ENCODE data around the gene KLF6. TPM values are rescaled to one million over a fixed set of nuclear protein-coding genes. Genes with fewer than 3 reads are reported as not detected.
A peak's percentile ranks its signal among the peaks of the same experiment; 100 is the strongest.

Gene KLF6
- total RNA-seq, 2 donors from 2014 or later, result 184 to 240 TPM

GRCh38 chr10:3782146-3782450, 2.9 kb downstream of the KLF6 start:
- Mint-ChIP-seq H3K27me3 (ENCODE audit: low read depth) (no peaks in the 10 kb centered on the region), H3K4me1 (ENCODE audit: low read depth) (peaks cover 76% of the 10 kb centered on the region), H3K27ac (peak overlapping the region; percentile 100), H3K36me3 (ENCODE audit: insufficient read depth in 2 of 2) (peaks cover 54 to 69% of the 10 kb centered on the region in 2 donors), H3K4me3 (peak overlapping the region; percentile 92 to 97), H3K9me3 (no peaks in the 10 kb centered on the region)
- no peak for DNase-seq
- no peak for ATAC-seq (replicated peaks in 1 of 2)

GRCh38 chr10:3781468-3782145, 3.4 kb downstream of the KLF6 start:
- ATAC-seq (replicated peaks in 1 of 2) (no peak), DNase-seq (peak; percentile 40 to 72)
- Mint-ChIP-seq H3K9me3 (no peaks in the 10 kb centered on the region), H3K36me3 (ENCODE audit: insufficient read depth in 2 of 2) (peaks cover 54 to 74% of the 10 kb centered on the region in 2 donors), H3K4me3 (peak overlapping the region; percentile 92 to 97), H3K4me1 (ENCODE audit: low read depth) (peaks cover 76% of the 10 kb centered on the region), H3K27me3 (ENCODE audit: low read depth) (no peaks in the 10 kb centered on the region), H3K27ac (peak overlapping the region; percentile 100)

GRCh38 chr10:3780771-3781467, 4.1 kb downstream of the KLF6 start:
- Mint-ChIP-seq H3K27me3 (ENCODE audit: low read depth) (no peaks in the 10 kb centered on the region), H3K4me3 (peak overlapping the region; percentile 92 to 97), H3K36me3 (ENCODE audit: insufficient read depth in 2 of 2) (peaks cover 54 to 79% of the 10 kb centered on the region in 2 donors), H3K4me1 (ENCODE audit: low read depth) (peaks cover 74% of the 10 kb centered on the region), H3K9me3 (no peaks in the 10 kb centered on the region), H3K27ac (peak overlapping the region; percentile 100)
- no peak for DNase-seq
- no peak for ATAC-seq (replicated peaks in 1 of 2)

- Mint-ChIP-seq H3K9me3 (no peaks in the 10 kb centered on the region), H3K27me3 (ENCODE audit: low read depth) (no peaks in the 10 kb centered on the region), H3K4me3 (peak overlapping the region; percentile 92 to 97), H3K36me3 (ENCODE audit: insufficient read depth in 2 of 2) (peaks cover 60 to 86% of the 10 kb centered on the region in 2 donors), H3K27ac (peak overlapping the region; percentile 100), H3K4me1 (ENCODE audit: low read depth) (peaks cover 79% of the 10 kb centered on the region)
- ATAC-seq (replicated peaks in 1 of 2), result no peak
- DNase-seq, result no peak
These were observed 4.8 kb downstream of the KLF6 start for GRCh38 chr10:3780021-3780770.

- Mint-ChIP-seq H3K9me3 (no peaks in the 10 kb centered on the region), H3K36me3 (ENCODE audit: insufficient read depth in 2 of 2) (peaks cover 62 to 84% of the 10 kb centered on the region in 2 donors)
- DNase-seq, result no peak
These were observed 5.8 kb downstream of the KLF6 start for GRCh38 chr10:3779158-3779741.

GRCh38 chr10:3778692-3779157, 6.3 kb downstream of the KLF6 start:
- ATAC-seq (replicated peaks in 1 of 2), result no peak
- Mint-ChIP-seq H3K27me3 (ENCODE audit: low read depth) (no peaks in the 10 kb centered on the region), H3K27ac (peak overlapping the region; percentile 96), H3K9me3 (no peaks in the 10 kb centered on the region), H3K36me3 (ENCODE audit: insufficient read depth in 2 of 2) (peaks cover 57 to 78% of the 10 kb centered on the region in 2 donors), H3K4me1 (ENCODE audit: low read depth) (peaks cover 80% of the 10 kb centered on the region), H3K4me3 (peak overlapping the region; percentile 92 to 97)
- DNase-seq, result no peak

More at GRCh38 chr10:3779158-3779741, 5.8 kb downstream of the KLF6 start:
- peak overlapping the region; percentile 100 for H3K27ac Mint-ChIP-seq
- peak overlapping the region; percentile 92 to 97 for H3K4me3 Mint-ChIP-seq
- peaks cover 80% of the 10 kb centered on the region for H3K4me1 Mint-ChIP-seq (ENCODE audit: low read depth)
- no peak for ATAC-seq (replicated peaks in 1 of 2)
- H3K27me3 Mint-ChIP-seq (ENCODE audit: low read depth), result no peaks in the 10 kb centered on the region

- no peak for ATAC-seq (replicated peaks in 1 of 2)
- H3K27me3 Mint-ChIP-seq (ENCODE audit: low read depth), result no peaks in the 10 kb centered on the region
- peaks cover 77% of the 10 kb centered on the region for H3K4me1 Mint-ChIP-seq (ENCODE audit: low read depth)
These were observed 6.9 kb downstream of the KLF6 start for GRCh38 chr10:3777981-3778691.

GRCh38 chr10:3776796-3777571, 8.0 kb downstream of the KLF6 start:
- Mint-ChIP-seq H3K36me3 (ENCODE audit: insufficient read depth in 2 of 2) (peaks cover 41 to 61% of the 10 kb centered on the region in 2 donors), H3K4me1 (ENCODE audit: low read depth) (peaks cover 65% of the 10 kb centered on the region)

More at GRCh38 chr10:3777981-3778691, 6.9 kb downstream of the KLF6 start:
- Mint-ChIP-seq H3K27ac (peak overlapping the region; percentile 92), H3K4me3 (peak overlapping the region; percentile 92 to 97), H3K36me3 (ENCODE audit: insufficient read depth in 2 of 2) (peaks cover 53 to 73% of the 10 kb centered on the region in 2 donors), H3K9me3 (no peaks in the 10 kb centered on the region)
- DNase-seq, result no peak

GRCh38 chr10:3775696-3776551, 9.1 kb downstream of the KLF6 start:
- Mint-ChIP-seq H3K27ac (peak overlapping the region; percentile 94), H3K9me3 (no peaks in the 10 kb centered on the region), H3K4me3 (peak overlapping the region; percentile 55 to 78), H3K36me3 (ENCODE audit: insufficient read depth in 2 of 2) (peaks cover 33 to 50% of the 10 kb centered on the region in 2 donors), H3K4me1 (ENCODE audit: low read depth) (peaks cover 55% of the 10 kb centered on the region), H3K27me3 (ENCODE audit: low read depth) (no peaks in the 10 kb centered on the region)
- DNase-seq (no peak), ATAC-seq (replicated peaks in 1 of 2) (peak; percentile 15 to 17)

More at GRCh38 chr10:3776796-3777571, 8.0 kb downstream of the KLF6 start:
- Mint-ChIP-seq H3K4me3 (peak overlapping the region; percentile 32 to 36), H3K27ac (peak overlapping the region; percentile 17), H3K9me3 (no peaks in the 10 kb centered on the region), H3K27me3 (ENCODE audit: low read depth) (no peaks in the 10 kb centered on the region)
- ATAC-seq (replicated peaks in 1 of 2) (peak; percentile 73 to 78), DNase-seq (peak; percentile 59 to 67)

- Mint-ChIP-seq H3K36me3 (ENCODE audit: insufficient read depth in 2 of 2) (peaks cover 25 to 42% of the 10 kb centered on the region in 2 donors), H3K9me3 (no peaks in the 10 kb centered on the region), H3K4me3 (peak overlapping the region; percentile 35 to 78), H3K4me1 (ENCODE audit: low read depth) (peaks cover 48% of the 10 kb centered on the region), H3K27me3 (ENCODE audit: low read depth) (no peaks in the 10 kb centered on the region), H3K27ac (peak overlapping the region; percentile 94)
- peak in 1 of 2 donors; percentile 48 for DNase-seq
- ATAC-seq (replicated peaks in 1 of 2), result peak in 1 of 2 donors; percentile 16
These were observed 10.0 kb downstream of the KLF6 start for GRCh38 chr10:3774814-3775695.
